ENCODE results near the gene ZNF217.
"Not testable (repeated sequence)": the region's sequence is repeated elsewhere in the genome, so short reads cannot be mapped to it uniquely, and the experiment has no call there.

GRCh38 chr20:53637310-53637709 is 43.7 kb upstream of the ZNF217 start:
- not testable (repeated sequence) for TF ChIP-seq EZH2phosphoT487 (IDR thresholded peaks at IDR 0.05; ENCODE audit: low read depth)
- TF ChIP-seq, protein P1, sequence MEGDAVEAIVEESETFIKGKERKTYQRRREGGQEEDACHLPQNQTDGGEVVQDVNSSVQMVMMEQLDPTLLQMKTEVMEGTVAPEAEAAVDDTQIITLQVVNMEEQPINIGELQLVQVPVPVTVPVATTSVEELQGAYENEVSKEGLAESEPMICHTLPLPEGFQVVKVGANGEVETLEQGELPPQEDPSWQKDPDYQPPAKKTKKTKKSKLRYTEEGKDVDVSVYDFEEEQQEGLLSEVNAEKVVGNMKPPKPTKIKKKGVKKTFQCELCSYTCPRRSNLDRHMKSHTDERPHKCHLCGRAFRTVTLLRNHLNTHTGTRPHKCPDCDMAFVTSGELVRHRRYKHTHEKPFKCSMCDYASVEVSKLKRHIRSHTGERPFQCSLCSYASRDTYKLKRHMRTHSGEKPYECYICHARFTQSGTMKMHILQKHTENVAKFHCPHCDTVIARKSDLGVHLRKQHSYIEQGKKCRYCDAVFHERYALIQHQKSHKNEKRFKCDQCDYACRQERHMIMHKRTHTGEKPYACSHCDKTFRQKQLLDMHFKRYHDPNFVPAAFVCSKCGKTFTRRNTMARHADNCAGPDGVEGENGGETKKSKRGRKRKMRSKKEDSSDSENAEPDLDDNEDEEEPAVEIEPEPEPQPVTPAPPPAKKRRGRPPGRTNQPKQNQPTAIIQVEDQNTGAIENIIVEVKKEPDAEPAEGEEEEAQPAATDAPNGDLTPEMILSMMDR (IDR thresholded peaks at IDR 0.05; ENCODE audit: low read depth, low read length), result not testable (repeated sequence)

Data from OCI-LY3 (cell line).